SK-N-MC (cell line): ENCODE data around the gene PDE4D.

Experiments
- EZH2 ChIP-seq: fragments of 200-600 bp; sonication (generic); IDR thresholded peaks from one replicate; pipeline ENCODE4 v1.6.1; 2017; ENCODE audit warnings: antibody characterized with exemption
- FOXP2 ChIP-seq: optimal IDR thresholded peaks from 2 replicates; pipeline ENCODE3; 2011; ENCODE audit warnings: mild to moderate bottlenecking, moderate library complexity; ENCODE audit not compliant: insufficient read depth; ENCODE audit errors: extremely low read length, control extremely low read depth
- POLR2AphosphoS5 ChIP-seq: IDR thresholded peaks from 2 replicates; pipeline ENCODE4 v1.6.1; 2012; ENCODE audit warnings: mild to moderate bottlenecking, low read depth, low read length, borderline replicate concordance

- TF ChIP-seq EZH2 (no peak), POLR2AphosphoS5 (no peak), FOXP2 (no peak)
These were observed 889.9 kb downstream of the PDE4D start for GRCh38 chr5:59003641-59004040.
